ENCODE data around the gene VARS2.

DNA sequence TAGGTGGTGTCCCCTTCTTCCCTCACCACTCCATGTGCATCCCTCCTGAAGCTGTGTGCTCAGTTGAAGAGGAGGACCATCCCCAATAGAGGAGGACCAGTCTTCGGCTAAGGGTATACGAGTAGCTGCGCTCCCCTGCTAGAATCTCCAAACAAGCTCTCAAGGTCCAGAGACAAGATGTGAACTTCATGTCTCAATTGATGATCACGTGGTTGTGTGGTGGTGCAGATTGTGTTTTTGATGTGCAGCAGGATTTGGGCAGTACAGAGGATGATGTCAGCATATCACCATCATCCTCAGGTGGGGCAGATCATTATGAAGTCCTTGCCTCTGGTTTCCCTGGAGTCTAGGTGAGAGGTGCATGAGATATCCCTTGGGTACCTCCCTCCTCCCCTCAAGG, 49.7 kb upstream of the VARS2 start:
- no peak for TF ChIP-seq ZNF830 (CRISPR knock-in tag; IDR thresholded peaks at IDR 0.05)
- TF ChIP-seq MXI1 (IDR thresholded peaks at IDR 0.05; ENCODE audit: low read depth, low read length) = no peak
- no peak for TF ChIP-seq RFX5 (IDR thresholded peaks at IDR 0.05; ENCODE audit: low read depth, low read length)
- no peak for TF ChIP-seq ELF4 (CRISPR knock-in tag; IDR thresholded peaks at IDR 0.05)
- TF ChIP-seq, protein P1, sequence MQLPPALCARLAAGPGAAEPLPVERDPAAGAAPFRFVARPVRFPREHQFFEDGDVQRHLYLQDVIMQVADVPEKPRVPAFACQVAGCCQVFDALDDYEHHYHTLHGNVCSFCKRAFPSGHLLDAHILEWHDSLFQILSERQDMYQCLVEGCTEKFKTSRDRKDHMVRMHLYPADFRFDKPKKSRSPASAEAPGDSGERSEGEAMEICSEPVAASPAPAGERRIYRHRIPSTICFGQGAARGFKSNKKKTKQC (CRISPR knock-in tag; IDR thresholded peaks at IDR 0.05) = no peak
- TF ChIP-seq POLR2AphosphoS5 (IDR thresholded peaks at IDR 0.05; ENCODE audit: control insufficient read depth, insufficient read depth, low read depth, low read length) = no peak
- TF ChIP-seq EP300 (IDR thresholded peaks at IDR 0.05; ENCODE audit: low read length) = no peak
- no peak for TF ChIP-seq ESRRA (IDR thresholded peaks at IDR 0.05; ENCODE audit: borderline replicate concordance, low read depth)
- no peak for TF ChIP-seq NFYB (IDR thresholded peaks at IDR 0.05; ENCODE audit: extremely low read depth, insufficient read length)
- TF ChIP-seq SIX5 (IDR thresholded peaks at IDR 0.05; ENCODE audit: borderline replicate concordance in 1 of 2, insufficient read depth in 1 of 2, low read depth in 1 of 2, low read length in 2 of 2) = no peak
- no peak for TF ChIP-seq RAD21 (CRISPR knock-in tag; conservative IDR thresholded peaks at IDR 0.05 in 1 of 2, IDR thresholded peaks at IDR 0.05 in 1 of 2)

Data from K562 (cell line).